Smooth muscle cell (in vitro differentiated cells): ENCODE results near the gene MANF. TPM values are rescaled to one million over a fixed set of nuclear protein-coding genes. Genes with fewer than 3 reads are reported as not detected.

ENCODE experiments used
- DNase-seq: peaks from one replicate; lab custom pipeline; 2025; ENCODE audit not compliant: unreplicated experiment; lab: John Stamatoyannopoulos, UW
- H2AFZ ChIP-seq: fragments of 200-600 bp; sonication (generic); 2 replicates; pipeline ENCODE4 v1.6.0; 2016; ENCODE audit warnings: antibody characterized with exemption, low read depth, mild to moderate bottlenecking
- H3F3A ChIP-seq: fragments of 200-600 bp; sonication (generic); 2 replicates; pipeline ENCODE4 v1.6.0; 2017; ENCODE audit warnings: antibody characterized with exemption, low read depth
- H3K27ac ChIP-seq: fragments of 200-600 bp; sonication (generic); 2 replicates; pipeline ENCODE4 v1.5.1; 2016; ENCODE audit warnings: low read depth, mild to moderate bottlenecking
- H3K27me3 ChIP-seq: fragments of 200-600 bp; sonication (generic); 2 replicates; pipeline ENCODE4 v1.6.1; 2016; ENCODE audit warnings: low read depth, mild to moderate bottlenecking
- H3K36me3 ChIP-seq: fragments of 200-600 bp; sonication (generic); 2 replicates; pipeline ENCODE4 v1.5.1; 2016; ENCODE audit warnings: low read depth
- H3K4me1 ChIP-seq: fragments of 200-600 bp; sonication (generic); 2 replicates; pipeline ENCODE4 v1.5.1; 2016; ENCODE audit warnings: low read depth
- H3K4me2 ChIP-seq: fragments of 200-600 bp; sonication (generic); 2 replicates; pipeline ENCODE4 v1.6.0; 2016; ENCODE audit warnings: mild to moderate bottlenecking
- H3K4me3 ChIP-seq: fragments of 200-600 bp; sonication (generic); 2 replicates; pipeline ENCODE4 v1.5.1; 2016; ENCODE audit warnings: mild to moderate bottlenecking
- H3K79me2 ChIP-seq: fragments of 200-600 bp; sonication (generic); 2 replicates; pipeline ENCODE4 v1.6.0; 2016; ENCODE audit warnings: low read depth, mild to moderate bottlenecking
- H3K9ac ChIP-seq: fragments of 200-600 bp; sonication (generic); 2 replicates; pipeline ENCODE4 v1.6.0; 2016; ENCODE audit warnings: low read depth
- H3K9me3 ChIP-seq: fragments of 200-600 bp; sonication (generic); replicated peaks from 2 replicates; pipeline ENCODE4 v1.5.1; 2016; ENCODE audit warnings: low read depth
- H4K20me1 ChIP-seq: fragments of 200-600 bp; sonication (generic); 2 replicates; pipeline ENCODE4 v1.6.0; 2016; ENCODE audit warnings: low read depth
- CTCF ChIP-seq: fragments of 200-600 bp; sonication (generic); IDR thresholded peaks from 2 replicates; pipeline ENCODE4 v1.5.1; 2017; ENCODE audit warnings: borderline replicate concordance, mild to moderate bottlenecking, antibody characterized with exemption; ENCODE audit not compliant: insufficient read depth, poor library complexity, severe bottlenecking
- WGBS: methylation state at CpG from one replicate; pipeline ENCODE4 v1.1.7; 2016; ENCODE audit warnings: low lambda C conversion rate; 5-methylcytosine and 5-hydroxymethylcytosine counted together
- polyA plus RNA-seq: library from polyadenylated mRNA; unstranded; fragments of >200 nt; fragmentation: Nextera tagmentation; extraction: Ambion mirVana; gene quantifications from 2 replicates; pipeline ENCODE4 v1.2.1, GENCODE V29; 2016
- total RNA-seq: library from RNA; depleted of rRNA; stranded (reverse); fragments of >200 nt; gene quantifications from 2 replicates; pipeline ENCODE4 v1.2.3, GENCODE V29; 2014

MANF gene
- total and polyA plus RNA-seq, 2 experiments from 2014 or later: 135 to 191 TPM

- Histone ChIP-seq H3K27ac (peak overlapping the region; percentile 66), H3K36me3 (no peaks in the 10 kb centered on the region), H3K4me1 (peaks cover 34% of the 10 kb centered on the region), H2AFZ (no peak overlapping the region), H3K79me2 (peaks cover 62% of the 10 kb centered on the region), H3K9ac (no peak overlapping the region), H3K4me3 (peak overlapping the region; percentile 2), H4K20me1 (peaks cover 56% of the 10 kb centered on the region), H3F3A (peaks cover 50% of the 10 kb centered on the region), H3K27me3 (no peaks in the 10 kb centered on the region), H3K4me2 (peak overlapping the region; percentile 57), H3K9me3 (no peaks in the 10 kb centered on the region)
- no peak for DNase-seq
- TF ChIP-seq CTCF: peak; percentile 31
- WGBS: 83% methylated on average over 6 of the region's 6 CpGs
These were observed 3.4 kb downstream of the MANF start for GRCh38 chr3:51388286-51389029.

- Histone ChIP-seq H3K27me3 (no peaks in the 10 kb centered on the region), H3K9ac (no peak overlapping the region), H3K79me2 (peaks cover 62% of the 10 kb centered on the region), H3K4me1 (peaks cover 41% of the 10 kb centered on the region), H3K4me2 (peak overlapping the region; percentile 31), H2AFZ (no peak overlapping the region), H3K27ac (peak overlapping the region; percentile 66), H3K4me3 (no peak overlapping the region), H3F3A (peaks cover 53% of the 10 kb centered on the region), H3K9me3 (no peaks in the 10 kb centered on the region), H3K36me3 (no peaks in the 10 kb centered on the region), H4K20me1 (peaks cover 67% of the 10 kb centered on the region)
- no peak for DNase-seq
- WGBS: 84% methylated on average over 6 of the region's 6 CpGs
- TF ChIP-seq CTCF: peak; percentile 68
These were observed 4.5 kb downstream of the MANF start for GRCh38 chr3:51389423-51390183.

- Histone ChIP-seq H4K20me1 (peaks cover 76% of the 10 kb centered on the region), H3K4me2 (peak overlapping the region; percentile 97), H3K4me3 (peak overlapping the region; percentile 81), H3K4me1 (peaks cover 47% of the 10 kb centered on the region), H2AFZ (no peak overlapping the region), H3K27me3 (no peaks in the 10 kb centered on the region), H3K9ac (no peak overlapping the region), H3K79me2 (peaks cover 65% of the 10 kb centered on the region), H3K27ac (peak overlapping the region; percentile 47), H3F3A (peaks cover 59% of the 10 kb centered on the region), H3K9me3 (no peaks in the 10 kb centered on the region), H3K36me3 (no peaks in the 10 kb centered on the region)
- 53% methylated on average over 28 of the region's 29 CpGs for WGBS
- TF ChIP-seq CTCF: no peak
- DNase-seq: no peak
These were observed 5.4 kb downstream of the MANF start for GRCh38 chr3:51390246-51391074.
